ENCODE measurements around the gene ZDHHC21. TPM values are rescaled to one million over a fixed set of nuclear protein-coding genes. Genes with fewer than 3 reads are reported as not detected.
"Not testable (repeated sequence)": the region's sequence is repeated elsewhere in the genome, so short reads cannot be mapped to it uniquely, and the experiment has no call there.

Gene ZDHHC21
- total and polyA plus RNA-seq, 2 donors (not counting 3 experiments of a cell fraction or from before 2014, with no cell fraction given): 7.2 to 25.9 TPM

DNA sequence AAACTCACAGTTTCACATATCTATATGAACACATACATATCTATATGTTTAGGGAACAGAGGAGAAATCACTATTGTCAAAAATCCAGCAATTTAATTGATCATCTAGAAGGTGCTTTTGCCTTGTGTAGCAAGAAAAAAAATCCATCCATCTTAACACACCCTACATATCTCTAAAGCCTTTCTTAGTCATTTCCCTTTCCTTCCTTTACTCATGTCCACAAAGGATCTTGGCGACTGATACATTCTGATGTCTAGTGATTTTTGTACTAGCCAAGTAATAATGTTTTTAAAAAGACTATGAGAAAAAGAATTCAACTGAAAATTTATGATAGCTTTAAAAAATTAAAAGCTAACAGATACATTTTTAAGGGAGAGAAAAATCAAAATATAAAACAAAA is 22.5 kb downstream of the ZDHHC21 start:
- peak; percentile 82 for DNase-seq (ENCODE audit: low read depth, low spot score)
- intact Hi-C loops (cut with micrococcal nuclease) (loop anchor here (1.0 to 5.0 kb wide), 2 partner anchors 21 to 82 kb away; no protein-coding TSS in a partner anchor), dilution Hi-C loops (cut with MboI; ENCODE audit: extremely low pct_ligation_motif_present, low sequenced_read_pairs) (no loop called here)
- Histone ChIP-seq H3K4me2 (ENCODE audit: insufficient read depth, low read length) (peak overlapping the region; percentile 78), H4K20me1 (replicated peaks; ENCODE audit: control insufficient read depth, extremely low read depth, insufficient read depth, low read length) (no peaks in the 10 kb centered on the region), H3K9ac (replicated peaks; ENCODE audit: extremely low read depth, insufficient read depth, low read length) (peak overlapping the region; percentile 55), H3K4me3 (replicated peaks in 1 of 3; ENCODE audit: insufficient read depth in 1 of 3, low read depth in 1 of 3, low read length in 3 of 3) (peak overlapping the region in 1 of 3 experiments; percentile 40), H3K9me1 (replicated peaks; ENCODE audit: control insufficient read depth, extremely low read depth, insufficient read depth, low read length) (no peaks in the 10 kb centered on the region), H2AFZ (ENCODE audit: low read depth, low read length) (no peak overlapping the region), H3K9me3 (replicated peaks; ENCODE audit: control insufficient read depth, insufficient read depth, low read length) (no peaks in the 10 kb centered on the region), H3K27me3 (ENCODE audit: control insufficient read depth in 2 of 2, insufficient read depth in 2 of 2, low read length in 2 of 2) (no peaks in the 10 kb centered on the region), H3K27ac (ENCODE audit: insufficient read depth, low read depth, low read length) (peak overlapping the region; percentile 93), H3K36me3 (ENCODE audit: control insufficient read depth in 2 of 2, extremely low read depth in 1 of 2, insufficient read depth in 2 of 2, low read length in 2 of 2) (peaks cover 0 to 5% of the 10 kb centered on the region in 2 experiments), H3K79me2 (ENCODE audit: control insufficient read depth, insufficient read depth, low read length) (peaks cover 20% of the 10 kb centered on the region), H3K4me1 (ENCODE audit: control insufficient read depth, extremely low read depth, insufficient read depth, low read length) (peaks cover 27% of the 10 kb centered on the region)
- CTCF ChIA-PET: interaction anchor here (0.9 to 1.7 kb wide), 5 partner anchors 9 to 98 kb away, joined by 3 to 8 read pairs (median 4); partner anchors contain the start of gene ZDHHC21
- no TSS peak for BruUV-seq (replicated peaks)
- TF ChIP-seq POLR2A (IDR thresholded peaks at IDR 0.05; ENCODE audit: low read depth, low read length): no peak
- no peak for TF ChIP-seq POLR2AphosphoS5 (IDR thresholded peaks at IDR 0.05; ENCODE audit: insufficient read depth, low read depth, low read length)
- TF ChIP-seq, protein P1, sequence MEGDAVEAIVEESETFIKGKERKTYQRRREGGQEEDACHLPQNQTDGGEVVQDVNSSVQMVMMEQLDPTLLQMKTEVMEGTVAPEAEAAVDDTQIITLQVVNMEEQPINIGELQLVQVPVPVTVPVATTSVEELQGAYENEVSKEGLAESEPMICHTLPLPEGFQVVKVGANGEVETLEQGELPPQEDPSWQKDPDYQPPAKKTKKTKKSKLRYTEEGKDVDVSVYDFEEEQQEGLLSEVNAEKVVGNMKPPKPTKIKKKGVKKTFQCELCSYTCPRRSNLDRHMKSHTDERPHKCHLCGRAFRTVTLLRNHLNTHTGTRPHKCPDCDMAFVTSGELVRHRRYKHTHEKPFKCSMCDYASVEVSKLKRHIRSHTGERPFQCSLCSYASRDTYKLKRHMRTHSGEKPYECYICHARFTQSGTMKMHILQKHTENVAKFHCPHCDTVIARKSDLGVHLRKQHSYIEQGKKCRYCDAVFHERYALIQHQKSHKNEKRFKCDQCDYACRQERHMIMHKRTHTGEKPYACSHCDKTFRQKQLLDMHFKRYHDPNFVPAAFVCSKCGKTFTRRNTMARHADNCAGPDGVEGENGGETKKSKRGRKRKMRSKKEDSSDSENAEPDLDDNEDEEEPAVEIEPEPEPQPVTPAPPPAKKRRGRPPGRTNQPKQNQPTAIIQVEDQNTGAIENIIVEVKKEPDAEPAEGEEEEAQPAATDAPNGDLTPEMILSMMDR (IDR thresholded peaks at IDR 0.05; ENCODE audit: extremely low read depth in 1 of 2, insufficient read depth in 1 of 2, low read depth in 1 of 2, low read length in 2 of 2): no peak
- peak; percentile 54 for TF ChIP-seq GATA2 (IDR thresholded peaks at IDR 0.05; ENCODE audit: insufficient read depth, insufficient read length, low read depth, low read length)
- TF ChIP-seq JUN (IDR thresholded peaks at IDR 0.05; ENCODE audit: borderline replicate concordance, insufficient read depth, insufficient read length, low read depth): peak; percentile 91
- peak; percentile 79 for TF ChIP-seq FOS (IDR thresholded peaks at IDR 0.05; ENCODE audit: borderline replicate concordance, insufficient read depth, low read length)
- no peak for TF ChIP-seq EZH2 (IDR thresholded peaks at IDR 0.05; ENCODE audit: borderline replicate concordance, low read depth, low read length, severe bottlenecking)
- no peak for TF ChIP-seq MYC (IDR thresholded peaks at IDR 0.05; ENCODE audit: low read depth, low read length)
- TF ChIP-seq, protein P2, sequence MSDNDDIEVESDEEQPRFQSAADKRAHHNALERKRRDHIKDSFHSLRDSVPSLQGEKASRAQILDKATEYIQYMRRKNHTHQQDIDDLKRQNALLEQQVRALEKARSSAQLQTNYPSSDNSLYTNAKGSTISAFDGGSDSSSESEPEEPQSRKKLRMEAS (IDR thresholded peaks at IDR 0.05; ENCODE audit: insufficient read depth, insufficient read length): no peak
- POLR2A ChIA-PET: no interaction called here
- FAIRE-seq: peak; percentile 46

DNA sequence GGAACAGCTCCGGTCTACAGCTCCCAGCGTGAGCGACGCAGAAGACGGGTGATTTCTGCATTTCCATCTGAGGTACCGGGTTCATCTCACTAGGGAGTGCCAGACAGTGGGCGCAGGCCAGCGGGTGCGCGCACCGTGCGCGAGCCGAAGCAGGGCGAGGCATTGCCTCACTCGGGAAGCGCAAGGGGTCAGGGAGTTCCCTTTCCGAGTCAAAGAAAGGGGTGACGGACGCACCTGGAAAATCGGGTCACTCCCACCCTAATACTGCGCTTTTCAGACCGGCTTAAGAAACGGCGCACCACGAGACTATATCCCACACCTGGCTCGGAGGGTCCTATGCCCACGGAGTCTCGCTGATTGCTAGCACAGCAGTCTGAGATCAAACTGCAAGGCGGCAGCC is 29.2 kb downstream of the ZDHHC21 start:
- H3K4me2 ChIP-seq (ENCODE audit: insufficient read depth, low read length); H3K27me3 ChIP-seq (ENCODE audit: control insufficient read depth in 2 of 2, insufficient read depth in 2 of 2, low read length in 2 of 2); DNase-seq (ENCODE audit: low read depth, low spot score); H3K9me3 ChIP-seq (replicated peaks; ENCODE audit: control insufficient read depth, insufficient read depth, low read length); H3K36me3 ChIP-seq (ENCODE audit: control insufficient read depth in 2 of 2, extremely low read depth in 1 of 2, insufficient read depth in 2 of 2, low read length in 2 of 2); H3K79me2 ChIP-seq (ENCODE audit: control insufficient read depth, insufficient read depth, low read length); dilution Hi-C loops (cut with MboI; ENCODE audit: extremely low pct_ligation_motif_present, low sequenced_read_pairs); FAIRE-seq; H2AFZ ChIP-seq (ENCODE audit: low read depth, low read length); H4K20me1 ChIP-seq (replicated peaks; ENCODE audit: control insufficient read depth, extremely low read depth, insufficient read depth, low read length); POLR2A ChIA-PET; H3K27ac ChIP-seq (ENCODE audit: insufficient read depth, low read depth, low read length); H3K9me1 ChIP-seq (replicated peaks; ENCODE audit: control insufficient read depth, extremely low read depth, insufficient read depth, low read length); BruUV-seq (replicated peaks); intact Hi-C loops (cut with micrococcal nuclease); H3K4me3 ChIP-seq (replicated peaks in 1 of 3; ENCODE audit: insufficient read depth in 1 of 3, low read depth in 1 of 3, low read length in 3 of 3); H3K4me1 ChIP-seq (ENCODE audit: control insufficient read depth, extremely low read depth, insufficient read depth, low read length); H3K9ac ChIP-seq (replicated peaks; ENCODE audit: extremely low read depth, insufficient read depth, low read length): not testable (repeated sequence)
- CTCF ChIA-PET: interaction anchor here (1.1 to 1.7 kb wide), 3 partner anchors 11 to 27 kb away, joined by 3 to 6 read pairs (median 4); no protein-coding TSS in a partner anchor
